Mesendoderm (in vitro differentiated cells): ENCODE measurements around the gene MBD4.
"Not testable (repeated sequence)": the region's sequence is repeated elsewhere in the genome, so short reads cannot be mapped to it uniquely, and the experiment has no call there.

Experiments
- DNase-seq: peaks from one replicate; pipeline ENCODE4 v3.0.0; 2013
- H2AK5ac ChIP-seq: 2 replicates; pipeline ENCODE4 v1.6.1; 2013; ENCODE audit warnings: low read length, inconsistent platforms
- H2BK120ac ChIP-seq: 2 replicates; pipeline ENCODE4 v1.6.1; 2013; ENCODE audit warnings: low read depth, mild to moderate bottlenecking, low read length, moderate library complexity, mixed read lengths
- H2BK15ac ChIP-seq: replicated peaks from 2 replicates; pipeline ENCODE4 v1.6.1; 2013; ENCODE audit warnings: low read depth, mild to moderate bottlenecking, moderate library complexity
- H2BK5ac ChIP-seq: 2 replicates; pipeline ENCODE4 v1.6.1; 2013; ENCODE audit warnings: low read length, inconsistent platforms
- H3K18ac ChIP-seq: 2 replicates; pipeline ENCODE4 v1.6.1; 2013; ENCODE audit warnings: mild to moderate bottlenecking, low read length, mixed read lengths
- H3K23ac ChIP-seq: one replicate; pipeline ENCODE4 v1.6.1; 2013; ENCODE audit warnings: low read length
- H3K27ac ChIP-seq: 2 replicates; pipeline ENCODE4 v1.5.1; 2013; ENCODE audit warnings: low read depth, mild to moderate bottlenecking, inconsistent platforms, low read length, moderate library complexity
- H3K27me3 ChIP-seq: 2 replicates; pipeline ENCODE4 v1.6.1; 2013; ENCODE audit warnings: low read length, control low read depth, mild to moderate bottlenecking, inconsistent platforms; ENCODE audit not compliant: insufficient read depth, poor library complexity
- H3K36me3 ChIP-seq: 2 replicates; pipeline ENCODE4 v1.6.1; 2013; ENCODE audit warnings: low read length, inconsistent platforms; ENCODE audit not compliant: control insufficient read depth, insufficient read depth
- H3K4ac ChIP-seq: one replicate; pipeline ENCODE4 v1.6.1; 2013; ENCODE audit warnings: low read depth, mild to moderate bottlenecking, low read length, moderate library complexity
- H3K4me1 ChIP-seq: 2 replicates; pipeline ENCODE4 v1.6.1; 2013; ENCODE audit warnings: low read depth, low read length, inconsistent platforms; ENCODE audit not compliant: control insufficient read depth
- H3K4me2 ChIP-seq: 2 replicates; pipeline ENCODE4 v1.6.1; 2013; ENCODE audit warnings: low read length
- H3K4me3 ChIP-seq: 2 replicates; pipeline ENCODE4 v1.5.1; 2013; ENCODE audit warnings: mild to moderate bottlenecking, low read length
- H3K56ac ChIP-seq: one replicate; pipeline ENCODE4 v1.6.1; 2013; ENCODE audit warnings: low read length
- H3K79me1 ChIP-seq: 2 replicates; pipeline ENCODE4 v1.6.1; 2013; ENCODE audit warnings: low read length, inconsistent platforms
- H3K79me2 ChIP-seq: 2 replicates; pipeline ENCODE4 v1.6.1; 2013; ENCODE audit warnings: mild to moderate bottlenecking, low read length; ENCODE audit not compliant: control insufficient read depth, insufficient read depth
- H3K9ac ChIP-seq: 2 replicates; pipeline ENCODE4 v1.6.1; 2013; ENCODE audit warnings: low read length, inconsistent platforms
- H4K5ac ChIP-seq: one replicate; pipeline ENCODE4 v1.6.1; 2013; ENCODE audit warnings: low read length
- H4K8ac ChIP-seq: one replicate; pipeline ENCODE4 v1.6.1; 2013; ENCODE audit warnings: low read depth, mild to moderate bottlenecking, control low read depth, low read length, moderate library complexity
- WGBS: extraction: QIAGEN DNeasy Blood & Tissue Kit; methylation state at CpG from one replicate; pipeline ENCODE4 v1.1.7; 2013; ENCODE audit warnings: low lambda C conversion rate, missing lambda C conversion rate; ENCODE audit not compliant: insufficient coverage; ENCODE audit errors: extremely low coverage; 5-methylcytosine and 5-hydroxymethylcytosine counted together

The MBD4 gene

DNA sequence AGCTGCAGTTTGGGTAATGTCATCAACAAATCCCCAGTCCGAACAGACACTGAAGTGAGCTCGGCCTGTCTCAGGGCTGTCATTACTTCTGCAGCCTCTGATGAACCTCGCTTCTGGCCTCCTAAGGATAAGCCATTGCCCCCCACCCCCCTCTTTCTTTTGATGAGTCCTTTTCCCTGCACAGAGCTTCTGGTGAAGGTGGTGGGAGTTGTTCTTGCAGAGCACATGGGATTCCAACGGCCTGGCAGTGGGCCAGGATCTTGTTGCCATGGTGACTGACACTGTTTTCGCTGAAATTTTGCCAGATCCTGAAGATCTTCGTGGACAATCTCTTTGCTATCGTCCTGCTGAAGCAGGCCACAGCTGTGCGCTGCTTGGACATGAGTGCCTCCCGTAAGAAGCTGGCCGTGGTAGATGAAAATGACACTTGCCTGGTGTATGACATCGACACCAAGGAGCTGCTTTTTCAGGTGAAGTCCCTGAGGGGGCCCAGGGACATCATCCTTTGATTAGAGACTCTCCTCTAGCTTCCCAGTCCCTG is 41.5 kb upstream of the MBD4 start:
- not testable (repeated sequence) for DNase-seq, H2BK5ac ChIP-seq, H3K4me1 ChIP-seq, H3K79me1 ChIP-seq, H3K27ac ChIP-seq, H4K5ac ChIP-seq, H3K56ac ChIP-seq, H2BK15ac ChIP-seq, H3K27me3 ChIP-seq, H4K8ac ChIP-seq, H3K23ac ChIP-seq, H3K4ac ChIP-seq, H3K9ac ChIP-seq, H3K36me3 ChIP-seq, H2AK5ac ChIP-seq, H3K79me2 ChIP-seq, H3K4me2 ChIP-seq, H2BK120ac ChIP-seq, H3K18ac ChIP-seq, H3K4me3 ChIP-seq
- no CpG with 5 or more reads among the region's 11 CpGs for WGBS

DNA sequence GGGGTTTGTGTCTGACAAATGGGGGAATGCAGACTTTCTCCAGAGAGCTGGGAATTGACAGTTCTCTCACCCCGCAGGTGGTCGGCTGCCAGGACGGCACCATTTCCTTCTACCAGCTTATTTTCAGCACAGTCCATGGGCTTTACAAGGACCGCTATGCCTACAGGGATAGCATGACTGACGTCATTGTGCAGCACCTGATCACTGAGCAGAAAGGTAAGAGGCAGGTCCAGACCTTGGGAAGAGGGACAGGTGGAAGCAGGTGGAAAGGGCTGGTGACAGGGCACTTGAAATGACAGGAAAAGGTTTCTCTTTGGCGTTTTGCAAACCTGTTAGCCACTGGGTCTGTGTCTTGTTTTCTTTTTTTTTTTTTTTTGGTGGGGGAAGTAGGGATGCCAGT is 36.8 kb upstream of the MBD4 start:
- no peak for DNase-seq
- Histone ChIP-seq H3K36me3 (peaks cover 3% of the 10 kb centered on the region), H4K5ac (no peak overlapping the region), H2AK5ac (no peak overlapping the region), H2BK5ac (no peak overlapping the region), H3K79me1 (no peaks in the 10 kb centered on the region), H2BK120ac (no peak overlapping the region), H2BK15ac (no peak overlapping the region), H3K4me3 (no peak overlapping the region), H3K79me2 (no peaks in the 10 kb centered on the region), H4K8ac (no peak overlapping the region), H3K18ac (no peak overlapping the region), H3K4ac (no peak overlapping the region), H3K27ac (no peak overlapping the region), H3K56ac (no peak overlapping the region), H3K23ac (no peak overlapping the region), H3K4me1 (no peaks in the 10 kb centered on the region), H3K4me2 (no peak overlapping the region), H3K27me3 (no peaks in the 10 kb centered on the region), H3K9ac (no peak overlapping the region)
- no CpG with 5 or more reads among the region's 6 CpGs for WGBS

DNA sequence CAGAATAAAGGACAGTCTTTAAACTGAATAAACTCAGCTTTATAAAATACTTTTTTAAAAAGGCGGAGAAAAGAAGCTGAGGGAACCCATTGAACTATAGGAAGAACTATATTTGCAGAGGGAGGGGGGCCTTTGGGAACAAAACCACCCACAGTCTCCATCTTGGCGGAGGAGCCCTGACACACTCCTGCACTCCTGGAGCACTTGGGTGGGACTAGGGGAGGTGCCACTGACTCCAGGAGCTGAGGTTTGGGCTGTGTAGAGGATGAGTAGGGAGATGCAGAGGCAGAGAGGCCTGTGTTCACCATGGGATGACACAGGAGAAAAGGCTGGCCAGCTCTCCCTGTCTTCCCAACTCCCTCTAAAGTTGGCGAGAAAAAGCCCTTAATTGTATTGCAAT is 36.1 kb upstream of the MBD4 start:
- Histone ChIP-seq H3K18ac (no peak overlapping the region), H2BK120ac (no peak overlapping the region), H2BK5ac (no peak overlapping the region), H3K36me3 (peaks cover 3% of the 10 kb centered on the region), H3K23ac (no peak overlapping the region), H3K56ac (no peak overlapping the region), H4K8ac (no peak overlapping the region), H3K9ac (no peak overlapping the region), H3K4me2 (no peak overlapping the region), H3K4ac (no peak overlapping the region), H2AK5ac (no peak overlapping the region), H3K4me3 (no peak overlapping the region), H3K79me1 (no peaks in the 10 kb centered on the region), H3K79me2 (no peaks in the 10 kb centered on the region), H3K27me3 (no peaks in the 10 kb centered on the region), H4K5ac (no peak overlapping the region), H2BK15ac (no peak overlapping the region), H3K4me1 (no peaks in the 10 kb centered on the region), H3K27ac (no peak overlapping the region)
- no peak for DNase-seq
- WGBS = no CpG with 5 or more reads among the region's 3 CpGs

DNA sequence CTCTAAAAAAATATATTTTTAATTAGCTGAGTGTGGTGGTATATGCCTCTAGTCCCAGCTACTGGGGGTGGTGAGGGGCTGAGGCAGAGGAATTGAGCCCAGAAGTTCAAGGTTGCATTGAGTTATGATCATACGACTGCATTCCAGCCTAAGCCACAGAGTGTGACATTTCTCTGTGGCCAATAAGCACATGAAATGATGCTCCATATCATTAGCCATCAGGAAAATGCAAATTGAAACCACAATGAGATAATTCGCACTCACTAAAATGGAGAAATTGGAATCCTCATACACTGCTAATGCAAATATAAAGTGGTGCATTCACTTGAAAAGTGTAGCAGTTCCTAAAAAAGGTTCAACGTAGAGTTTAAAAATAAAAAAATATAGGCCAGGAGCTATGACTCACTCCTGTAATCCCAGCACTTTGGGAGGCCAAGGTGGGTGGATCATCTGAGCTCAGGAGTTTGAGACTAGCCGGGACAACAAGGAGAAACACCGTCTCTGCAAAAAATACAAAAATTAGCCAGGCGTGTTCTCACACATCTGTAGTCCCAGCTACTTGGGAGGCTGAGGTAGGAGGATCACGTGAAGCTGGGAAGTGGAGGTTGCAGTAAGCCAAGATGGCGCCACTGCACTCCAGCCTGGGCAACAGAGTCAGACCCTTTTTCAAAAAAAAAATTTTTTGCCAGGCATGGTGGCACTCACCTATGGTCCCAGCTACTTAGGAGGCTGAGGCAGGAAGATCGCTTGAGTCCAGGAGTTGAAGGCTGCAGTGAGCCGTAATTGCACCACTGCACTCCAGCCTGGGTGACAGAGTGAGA is 35.4 kb upstream of the MBD4 start:
- Histone ChIP-seq H4K8ac (no peak overlapping the region), H3K27ac (no peak overlapping the region), H3K36me3 (no peaks in the 10 kb centered on the region), H2BK120ac (no peak overlapping the region), H3K4me3 (no peak overlapping the region), H3K4me1 (no peaks in the 10 kb centered on the region), H2BK15ac (no peak overlapping the region), H3K79me1 (no peaks in the 10 kb centered on the region), H3K4ac (no peak overlapping the region), H3K9ac (no peak overlapping the region), H2BK5ac (no peak overlapping the region), H3K4me2 (no peak overlapping the region), H3K79me2 (no peaks in the 10 kb centered on the region), H3K18ac (no peak overlapping the region), H4K5ac (no peak overlapping the region), H2AK5ac (no peak overlapping the region), H3K27me3 (no peaks in the 10 kb centered on the region), H3K56ac (no peak overlapping the region), H3K23ac (no peak overlapping the region)
- no CpG with 5 or more reads among the region's 10 CpGs for WGBS
- DNase-seq = no peak

DNA sequence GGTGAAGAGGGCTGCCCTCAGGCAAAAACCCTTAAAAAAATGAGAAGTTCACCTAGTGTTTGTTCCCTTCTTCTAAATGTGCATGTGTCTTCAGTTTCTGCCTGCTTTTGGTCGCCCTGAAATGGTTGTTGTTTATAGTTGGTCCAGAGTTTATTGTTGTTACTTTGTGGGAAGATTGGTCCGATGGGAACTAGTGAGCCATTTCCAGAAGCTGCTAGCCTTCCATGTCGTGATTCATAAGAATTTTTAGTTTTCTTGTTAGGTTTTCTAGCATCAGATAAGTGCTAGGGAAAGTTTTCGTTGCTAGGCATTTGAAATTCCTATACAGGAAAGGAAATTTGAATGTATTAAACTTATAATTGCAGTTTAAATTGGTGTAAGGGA is 34.0 kb upstream of the MBD4 start:
- H3K79me2 ChIP-seq = no peaks in the 10 kb centered on the region
- no peaks in the 10 kb centered on the region for H3K36me3 ChIP-seq
- no peak for DNase-seq
- no peak overlapping the region for H2BK15ac ChIP-seq
- H2BK120ac ChIP-seq = no peak overlapping the region
- H3K56ac ChIP-seq = no peak overlapping the region
- H3K4me2 ChIP-seq = no peak overlapping the region
- H3K4me3 ChIP-seq = no peak overlapping the region
- no peak overlapping the region for H4K8ac ChIP-seq
- H3K79me1 ChIP-seq = no peaks in the 10 kb centered on the region
- H3K4me1 ChIP-seq = no peaks in the 10 kb centered on the region
- H3K23ac ChIP-seq = no peak overlapping the region
- H2AK5ac ChIP-seq = no peak overlapping the region
- H3K9ac ChIP-seq = no peak overlapping the region
- no CpG with 5 or more reads among the region's 4 CpGs for WGBS
- no peaks in the 10 kb centered on the region for H3K27me3 ChIP-seq
- no peak overlapping the region for H3K18ac ChIP-seq
- H3K27ac ChIP-seq = no peak overlapping the region
- H3K4ac ChIP-seq = no peak overlapping the region
- no peak overlapping the region for H4K5ac ChIP-seq
- no peak overlapping the region for H2BK5ac ChIP-seq
